HG03460 (cell line): Measurements from ENCODE around the gene CDC42BPG.
A peak's percentile ranks its signal among the peaks of the same experiment; 100 is the strongest.

ENCODE experiments used
- ATAC-seq: cut with Tn5 transposase; IDR thresholded peaks from one replicate; pipeline ENCODE4 v1.9.1; 2021; ENCODE audit not compliant: unreplicated experiment

Gene CDC42BPG

GRCh38 chr11:64867748-64868462, 23.5 kb upstream of the CDC42BPG start:
- no peak for ATAC-seq

DNA sequence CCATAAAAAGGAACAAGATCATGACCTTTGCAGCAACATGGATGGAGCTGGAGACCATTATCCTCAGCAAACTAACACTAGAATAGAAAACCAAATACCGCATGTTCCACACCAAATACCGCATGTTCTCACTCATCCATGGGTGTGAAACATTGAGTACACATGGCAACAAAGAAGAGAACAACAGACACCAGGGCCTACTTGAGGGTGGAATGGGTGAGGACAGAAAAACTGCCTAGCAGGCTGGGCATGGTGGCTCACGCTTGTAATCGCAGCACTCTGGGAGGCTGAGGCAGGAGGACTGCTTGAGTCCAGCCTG, 21.7 kb upstream of the CDC42BPG start:
- no peak for ATAC-seq

DNA sequence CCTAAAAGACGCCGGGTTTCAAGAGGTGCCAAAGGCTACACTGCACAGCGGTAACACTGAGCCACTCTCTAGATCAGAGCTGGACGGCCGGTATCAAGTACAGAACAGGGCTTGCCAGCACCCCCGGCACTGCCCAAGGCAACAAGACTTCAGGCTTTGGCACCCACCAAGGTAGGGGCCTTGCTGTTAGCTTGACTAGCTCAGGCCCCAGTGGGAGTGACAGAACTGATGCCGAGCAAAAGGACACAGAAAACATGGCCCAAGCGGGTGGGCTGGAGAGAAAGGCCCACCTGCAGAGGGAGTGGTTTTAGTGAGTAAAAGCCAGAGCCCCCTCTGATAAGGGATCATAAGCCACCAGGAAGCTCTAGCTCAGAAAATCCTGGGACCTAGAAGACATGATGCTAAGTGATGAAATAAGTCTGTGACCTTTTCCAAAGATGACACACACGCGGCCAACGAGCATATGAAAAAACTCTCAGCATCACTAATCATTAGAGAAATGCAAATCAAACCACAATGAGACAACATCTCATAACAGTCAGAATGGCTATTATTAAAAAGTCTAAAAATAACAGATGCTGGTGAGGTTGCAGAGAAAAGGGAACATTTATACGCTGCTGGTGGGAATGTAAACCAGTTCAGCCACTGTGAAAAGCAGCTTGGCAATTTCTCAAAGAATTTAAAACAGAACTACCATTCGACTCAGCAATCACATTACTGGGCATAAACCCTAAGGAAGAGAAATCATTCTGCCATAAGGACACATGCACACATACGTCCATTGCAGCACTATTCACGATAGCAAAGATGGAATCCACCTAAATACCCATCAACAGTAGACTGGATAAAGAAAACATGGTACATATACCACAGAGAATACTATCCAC, 21.1 kb upstream of the CDC42BPG start:
- ATAC-seq = no peak

DNA sequence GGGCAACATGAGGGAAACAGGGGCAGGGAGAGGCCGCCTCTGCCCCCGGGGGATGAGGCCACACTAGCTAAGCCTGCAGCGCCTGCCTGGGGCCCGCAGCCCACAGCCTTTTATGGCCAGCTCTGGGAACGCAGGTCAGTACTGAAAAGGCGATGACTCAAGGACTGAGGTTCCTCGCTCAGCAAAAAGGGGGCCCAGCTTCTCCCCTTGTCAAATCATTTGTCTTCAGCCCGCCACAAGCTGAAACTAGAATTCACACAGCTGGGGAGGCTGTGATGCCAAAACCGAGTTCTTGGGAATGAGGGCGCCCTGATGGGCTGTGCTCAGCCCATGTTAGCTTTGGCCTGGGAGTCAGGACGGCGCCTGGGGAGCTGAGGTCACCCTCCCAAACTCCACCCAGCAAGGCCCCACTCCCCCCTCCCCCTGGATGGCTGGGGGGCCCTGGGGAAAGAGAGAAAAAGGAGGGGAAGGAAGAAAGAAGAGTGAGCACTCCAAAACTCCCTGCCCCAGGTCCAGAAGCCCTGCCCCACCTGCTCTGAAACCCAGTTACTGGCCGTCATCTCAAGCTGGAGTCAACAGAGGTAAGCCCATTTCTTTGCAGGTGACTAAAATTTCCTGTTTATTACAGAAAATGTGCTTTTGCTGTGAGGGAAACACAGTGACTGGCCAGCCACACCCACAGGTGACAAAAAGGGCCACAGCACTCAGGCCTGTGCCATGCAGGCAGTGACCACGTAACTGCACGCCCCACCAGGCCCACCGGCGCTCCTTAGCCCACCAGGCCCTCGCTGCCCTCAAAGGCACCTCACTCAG, 20.2 kb upstream of the CDC42BPG start:
- no peak for ATAC-seq

GRCh38 chr11:64864135-64864472, 19.7 kb upstream of the CDC42BPG start:
- ATAC-seq = no peak

DNA sequence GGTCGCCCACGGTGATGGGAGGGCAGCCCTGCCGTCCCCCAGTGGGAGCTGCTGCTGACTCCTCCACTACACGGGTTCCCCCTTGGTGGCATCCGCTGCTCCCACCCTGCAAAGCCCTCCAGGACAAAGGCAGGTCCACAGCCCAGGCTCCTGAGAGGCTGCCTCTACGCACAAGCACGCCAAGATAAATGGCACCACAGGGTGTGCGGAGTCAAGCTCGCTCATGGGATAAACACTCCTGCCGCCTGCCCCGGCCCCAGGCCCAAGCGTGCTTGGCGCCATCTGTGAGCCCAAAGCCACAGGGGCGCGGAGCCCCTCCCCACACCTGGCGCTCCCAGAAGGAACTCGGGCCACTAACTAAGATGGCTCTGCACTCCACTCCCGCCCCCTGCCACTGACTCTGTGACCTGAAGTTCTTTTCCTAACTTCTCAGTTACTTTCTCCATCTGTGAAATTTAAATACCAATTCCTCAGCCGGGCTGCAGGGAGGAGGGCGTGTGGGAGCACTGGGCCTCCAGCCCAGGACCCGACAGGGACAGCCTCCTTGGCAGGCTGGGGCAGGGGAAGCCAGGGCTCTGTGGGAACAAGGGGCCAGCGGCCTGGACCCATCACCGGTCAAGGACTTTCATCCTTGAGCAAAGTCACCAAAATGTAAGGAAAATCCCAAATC, 19.1 kb upstream of the CDC42BPG start:
- ATAC-seq = no peak

GRCh38 chr11:64862987-64863390, 18.5 kb upstream of the CDC42BPG start:
- no peak for ATAC-seq

GRCh38 chr11:64861227-64861975, 16.9 kb upstream of the CDC42BPG start:
- no peak for ATAC-seq

- peak; percentile 66 for ATAC-seq
Measured at GRCh38 chr11:64859542-64860414, 15.3 kb upstream of the CDC42BPG start.

DNA sequence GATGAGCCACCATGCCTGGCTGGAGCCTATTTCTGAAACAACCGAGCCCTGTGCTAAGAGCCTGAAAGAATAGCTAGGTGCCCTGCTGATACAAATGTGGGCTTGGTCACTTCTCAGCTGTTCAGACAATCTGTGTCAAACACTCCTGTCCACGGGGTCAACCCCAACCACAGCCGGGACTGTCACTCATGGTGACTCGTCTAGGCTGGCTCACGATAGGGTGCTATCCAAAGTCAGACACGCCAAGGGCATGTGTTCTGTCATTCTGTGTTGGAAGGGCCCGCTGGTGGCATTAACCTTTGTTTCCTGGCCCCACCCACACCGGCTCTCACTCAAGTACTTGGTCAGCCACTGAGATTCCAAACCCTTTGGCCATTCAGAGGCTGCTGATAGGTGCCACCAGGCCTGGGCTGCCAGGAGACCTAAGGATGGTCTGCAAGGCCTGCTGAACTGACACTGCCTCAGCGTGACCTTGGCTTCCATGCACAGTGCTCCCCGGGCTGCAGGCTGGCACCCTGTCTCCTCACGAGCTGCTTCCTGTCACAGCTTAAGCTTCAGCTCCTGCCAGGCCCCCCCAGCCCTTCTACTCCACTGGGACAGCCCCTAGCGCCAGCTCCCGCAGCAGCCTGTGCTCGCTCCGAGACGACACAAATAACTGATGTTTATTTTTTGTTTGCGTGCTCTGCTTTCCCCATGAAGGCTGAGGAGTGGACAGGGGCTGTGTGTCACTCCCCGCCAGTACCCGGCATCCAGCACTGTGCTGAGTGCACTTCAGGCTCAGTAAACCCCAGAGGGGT, 14.2 kb upstream of the CDC42BPG start:
- peak; percentile 19 for ATAC-seq

DNA sequence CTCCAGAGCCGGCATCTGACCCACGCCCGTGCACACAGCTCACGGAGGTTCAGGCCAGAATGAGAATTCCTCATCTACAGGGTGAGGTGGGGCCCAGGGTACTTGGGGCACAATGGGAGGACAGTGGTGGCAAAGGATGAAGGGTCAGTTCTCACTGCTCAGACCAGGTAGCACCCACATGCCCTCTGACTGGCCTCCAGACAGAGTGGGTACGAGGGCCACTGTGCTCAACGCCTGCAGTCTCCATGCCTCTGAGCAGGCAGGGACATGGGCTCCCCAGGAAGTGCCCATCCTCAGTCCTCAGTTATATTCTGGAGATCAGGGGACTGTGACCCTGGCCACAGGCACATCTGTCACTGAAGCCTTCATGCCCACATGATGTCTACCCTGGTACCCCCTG, 13.0 kb upstream of the CDC42BPG start:
- ATAC-seq = no peak

GRCh38 chr11:64856382-64857227, 12.2 kb upstream of the CDC42BPG start:
- no peak for ATAC-seq

DNA sequence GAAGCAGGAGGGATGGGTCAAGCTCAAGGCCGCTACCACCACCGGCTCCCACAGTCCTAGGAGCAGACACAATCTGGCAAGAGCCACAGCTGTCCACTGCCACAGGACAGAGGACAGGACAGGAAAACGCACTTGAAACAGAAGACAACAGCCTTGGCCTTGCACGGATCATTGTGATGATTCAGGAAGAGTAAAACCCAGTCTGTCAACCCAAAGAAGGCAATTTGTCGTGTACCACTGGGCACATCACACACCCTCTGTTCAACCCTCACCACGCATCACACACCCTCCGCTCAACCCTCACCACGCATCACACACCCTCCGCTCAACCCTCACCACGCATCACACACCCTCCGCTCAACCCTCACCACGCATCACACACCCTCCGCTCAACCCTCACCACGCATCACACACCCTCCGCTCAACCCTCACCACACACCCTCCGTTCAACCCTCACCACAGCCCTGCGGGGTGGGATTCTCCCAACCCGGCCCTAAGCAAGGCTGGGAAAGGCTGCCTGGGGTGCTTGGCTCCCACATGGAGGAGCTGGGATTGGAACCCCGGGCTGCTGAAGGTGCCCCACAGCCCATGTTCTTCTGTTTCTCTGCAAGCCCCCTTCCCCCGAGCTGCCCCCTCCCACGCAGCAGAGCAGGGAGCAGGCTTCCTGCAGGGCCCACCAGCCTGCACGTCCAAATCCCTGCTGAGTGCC, 11.3 kb upstream of the CDC42BPG start:
- no peak for ATAC-seq

GRCh38 chr11:64854534-64855502, 10.4 kb upstream of the CDC42BPG start:
- no peak for ATAC-seq

- no peak for ATAC-seq
Measured at GRCh38 chr11:64854157-64854533, 9.7 kb upstream of the CDC42BPG start.

DNA sequence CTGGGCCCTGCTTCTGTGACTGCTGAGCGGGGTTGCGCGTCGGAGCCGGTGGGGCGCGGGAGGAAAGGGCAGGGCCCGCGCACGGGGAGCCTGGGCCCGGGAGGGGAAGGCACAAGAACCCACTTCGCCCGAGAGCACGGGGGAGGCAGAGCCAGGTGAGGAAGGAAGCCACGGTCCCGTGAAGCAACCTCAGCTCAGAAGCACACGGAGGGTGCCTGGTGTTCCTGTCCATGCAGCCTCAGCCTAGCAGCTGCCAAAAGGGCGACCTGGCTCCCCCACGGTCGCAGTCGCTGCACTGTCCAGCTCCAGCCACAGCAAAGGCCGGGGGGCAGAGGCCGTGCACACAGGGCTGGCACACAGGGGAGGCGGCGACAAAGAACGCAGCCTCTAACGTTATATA, 9.3 kb upstream of the CDC42BPG start:
- no peak for ATAC-seq
